Epithelial cell of esophagus (primary cell): ENCODE measurements around the gene CBFA2T3.

Source experiments
- DNase-seq: peaks from one replicate; pipeline ENCODE4 v3.0.0; 2010; ENCODE audit warnings: low read depth
- H3K4me3 ChIP-seq: 2 replicates; pipeline ENCODE4 v1.5.1; 2011; ENCODE audit warnings: mild to moderate bottlenecking, low read length, control low read depth
- CTCF ChIP-seq: IDR thresholded peaks from 2 replicates; pipeline ENCODE4 v1.5.1; 2011; ENCODE audit warnings: low read depth, mild to moderate bottlenecking, low read length, control low read depth, inconsistent platforms; ENCODE audit not compliant: insufficient read depth; ENCODE audit errors: missing control alignments

Gene CBFA2T3

GRCh38 chr16:88874938-88875599 is 101.9 kb downstream of the CBFA2T3 start:
- no peak for TF ChIP-seq CTCF
- H3K4me3 ChIP-seq = no peak overlapping the region
- DNase-seq = no peak

GRCh38 chr16:88872650-88873331 is 104.2 kb downstream of the CBFA2T3 start:
- no peak for DNase-seq
- no peak overlapping the region for H3K4me3 ChIP-seq
- TF ChIP-seq CTCF = no peak

- no peak for DNase-seq
- no peak overlapping the region for H3K4me3 ChIP-seq
- no peak for TF ChIP-seq CTCF
These were observed 105.1 kb downstream of the CBFA2T3 start for GRCh38 chr16:88871730-88872416.

GRCh38 chr16:88871349-88871702 is 105.7 kb downstream of the CBFA2T3 start:
- H3K4me3 ChIP-seq = no peak overlapping the region
- no peak for TF ChIP-seq CTCF
- no peak for DNase-seq

- no peak overlapping the region for H3K4me3 ChIP-seq
- TF ChIP-seq CTCF = no peak
- no peak for DNase-seq
These were observed 106.2 kb downstream of the CBFA2T3 start for GRCh38 chr16:88870608-88871348.

- DNase-seq = no peak
- no peak overlapping the region for H3K4me3 ChIP-seq
- TF ChIP-seq CTCF = no peak
These were observed 107.4 kb downstream of the CBFA2T3 start for GRCh38 chr16:88869673-88869980.
